ENCODE results near the gene ENPEP. TPM values are rescaled to one million over a fixed set of nuclear protein-coding genes. Genes with fewer than 3 reads are reported as not detected.

ENPEP gene
- total RNA-seq, 1 donor from 2014 or later: 6.0 TPM

- DNase-seq (ENCODE audit: low read depth): no peak
- TF ChIP-seq CTCF (conservative IDR thresholded peaks at IDR 0.05; ENCODE audit: low read depth, low read length): no peak
- peak overlapping the region; percentile 54 for H3K4me3 ChIP-seq (ENCODE audit: low read depth, low read length)
Observed at GRCh38 chr4:110611968-110612447, 136.1 kb downstream of the ENPEP start.

GRCh38 chr4:110612631-110613269 is 136.8 kb downstream of the ENPEP start:
- no peak for TF ChIP-seq CTCF (conservative IDR thresholded peaks at IDR 0.05; ENCODE audit: low read depth, low read length)
- no peak overlapping the region for H3K4me3 ChIP-seq (ENCODE audit: low read depth, low read length)
- DNase-seq (ENCODE audit: low read depth): no peak

- H3K4me3 ChIP-seq (ENCODE audit: low read depth, low read length): no peak overlapping the region
- TF ChIP-seq CTCF (conservative IDR thresholded peaks at IDR 0.05; ENCODE audit: low read depth, low read length): no peak
- DNase-seq (ENCODE audit: low read depth): no peak
Observed at GRCh38 chr4:110613745-110614144, 137.8 kb downstream of the ENPEP start.

GRCh38 chr4:110614173-110614963 is 138.4 kb downstream of the ENPEP start:
- no peak for TF ChIP-seq CTCF (conservative IDR thresholded peaks at IDR 0.05; ENCODE audit: low read depth, low read length)
- DNase-seq (ENCODE audit: low read depth): no peak
- no peak overlapping the region for H3K4me3 ChIP-seq (ENCODE audit: low read depth, low read length)

Other genes starting within 250 kb of the ENPEP start
- 1.0 and 1.2 TPM in 2 replicates for gene PITX2, start 146.9 kb downstream of the ENPEP start, total RNA-seq

Data from epithelial cell of proximal tubule (primary cell).